Ishikawa (cell line): Measurements from ENCODE around the gene CHMP1A.

Experiments
- CEBPB ChIP-seq: IDR thresholded peaks from 2 replicates; pipeline ENCODE4 v1.6.1; 2012
- EGR1 ChIP-seq: IDR thresholded peaks from 2 replicates; pipeline ENCODE4 v1.6.1; 2012
- EP300 ChIP-seq: IDR thresholded peaks from 2 replicates; pipeline ENCODE4 v1.6.1; 2012; ENCODE audit warnings: borderline replicate concordance
- FOXM1 ChIP-seq: IDR thresholded peaks from 2 replicates; pipeline ENCODE4 v1.6.1; 2012; ENCODE audit warnings: low read depth, borderline replicate concordance
- NFIC ChIP-seq: IDR thresholded peaks from 2 replicates; pipeline ENCODE4 v1.6.1; 2012
- REST ChIP-seq: IDR thresholded peaks from 2 replicates; pipeline ENCODE4 v1.6.1; 2012; ENCODE audit warnings: low read depth, mild to moderate bottlenecking
- TAF1 ChIP-seq: IDR thresholded peaks from 2 replicates; pipeline ENCODE4 v1.6.1; 2012; ENCODE audit warnings: low read depth, mild to moderate bottlenecking
- TEAD4 ChIP-seq: IDR thresholded peaks from 2 replicates; pipeline ENCODE4 v1.6.1; 2012
- USF1 ChIP-seq: IDR thresholded peaks from 2 replicates; pipeline ENCODE4 v1.6.1; 2012
- YY1 ChIP-seq: IDR thresholded peaks from 2 replicates; pipeline ENCODE4 v1.6.1; 2012; ENCODE audit warnings: low read depth
- TF ChIP-seq, protein P1 (sequence below): IDR thresholded peaks from 2 replicates; pipeline ENCODE4 v1.6.1; 2012

DNA sequence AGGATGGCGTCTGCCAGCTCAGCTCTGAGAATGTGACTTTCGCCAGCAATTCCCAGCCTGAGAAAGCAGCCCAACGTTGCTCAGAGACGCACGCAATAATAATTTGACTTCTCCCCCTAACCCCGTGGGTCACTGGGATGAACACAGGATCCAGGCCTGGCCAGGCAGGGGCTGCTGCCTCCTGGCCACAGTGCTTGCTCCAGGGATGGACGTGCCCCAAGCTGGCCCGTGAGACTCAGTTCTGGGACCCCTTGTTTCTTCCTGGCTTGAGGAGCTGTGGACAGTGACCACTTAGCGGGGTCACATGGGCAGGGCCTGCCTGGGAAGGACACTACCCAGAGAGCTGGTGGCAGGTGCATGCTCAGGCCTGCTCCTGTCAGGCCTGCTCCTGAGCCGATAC is 57.6 kb downstream of the CHMP1A start:
- TF ChIP-seq REST (no peak), FOXM1 (no peak), EP300 (no peak), EGR1 (no peak), TEAD4 (no peak), NFIC (no peak), TAF1 (no peak), YY1 (no peak), CEBPB (no peak), USF1 (0 out of 2 replicates have a peak, but pooled peaks have one; percentile 24)
- TF ChIP-seq, protein P1, sequence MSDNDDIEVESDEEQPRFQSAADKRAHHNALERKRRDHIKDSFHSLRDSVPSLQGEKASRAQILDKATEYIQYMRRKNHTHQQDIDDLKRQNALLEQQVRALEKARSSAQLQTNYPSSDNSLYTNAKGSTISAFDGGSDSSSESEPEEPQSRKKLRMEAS, result 0 out of 2 replicates have a peak, but pooled peaks have one; percentile 3
